ENCODE results near the gene FOXJ1.

The FOXJ1 gene

DNA sequence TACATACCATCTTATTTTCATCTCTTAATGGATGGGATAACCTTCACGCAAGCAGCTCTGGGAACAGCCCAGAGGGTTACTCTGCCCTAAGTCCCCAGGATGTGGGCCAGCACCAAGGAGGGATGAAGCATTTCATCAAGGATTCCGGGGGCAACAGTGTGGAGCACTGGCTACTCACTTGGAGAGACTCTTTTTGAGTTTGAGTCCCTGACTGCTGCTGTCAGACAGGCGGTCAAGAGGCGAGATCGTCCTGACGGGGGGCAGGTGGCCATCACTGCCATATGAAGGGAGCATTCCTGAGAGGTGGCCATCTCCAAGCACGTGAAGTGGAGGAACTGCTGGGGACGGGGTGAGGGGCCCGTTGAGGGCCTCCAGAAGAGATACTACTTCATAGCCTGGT is 18.1 kb upstream of the FOXJ1 start:
- DNase-seq, result no peak

DNA sequence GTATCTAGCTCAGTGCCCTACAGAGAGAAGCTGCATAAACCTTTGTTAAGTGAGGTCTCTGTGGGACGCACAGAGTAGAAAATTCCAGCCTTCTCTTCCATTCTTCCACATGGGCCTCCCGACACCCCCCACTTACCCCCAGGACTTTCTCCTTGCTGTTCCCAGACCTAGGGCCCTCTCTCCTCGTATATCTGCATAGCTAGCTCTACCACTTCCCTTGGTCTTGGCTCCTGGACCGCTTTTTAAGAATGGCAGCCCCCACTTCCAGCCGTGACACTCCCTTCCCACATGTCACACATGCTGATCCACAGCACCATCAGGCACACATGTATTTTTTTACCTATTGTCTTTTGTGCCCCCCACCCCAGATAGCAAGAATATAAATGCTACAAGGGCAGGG is 16.7 kb upstream of the FOXJ1 start:
- DNase-seq, result no peak

DNA sequence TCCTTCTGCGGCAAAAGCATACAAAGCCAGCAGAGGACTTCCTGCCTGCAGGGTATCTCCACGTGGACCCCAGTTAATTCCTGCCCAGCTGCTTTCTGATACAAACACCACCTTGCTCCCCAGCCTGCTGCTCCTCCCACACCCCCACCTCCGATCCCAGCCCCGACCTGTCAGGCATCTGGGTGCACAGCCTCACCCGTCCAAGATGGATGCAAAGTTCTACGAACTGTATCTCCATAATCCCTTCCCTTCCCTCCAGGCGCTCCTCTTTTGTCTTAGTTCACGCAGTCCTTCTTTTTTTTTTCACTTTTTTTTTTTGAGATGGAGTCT is 15.6 kb upstream of the FOXJ1 start:
- no peak for DNase-seq

DNA sequence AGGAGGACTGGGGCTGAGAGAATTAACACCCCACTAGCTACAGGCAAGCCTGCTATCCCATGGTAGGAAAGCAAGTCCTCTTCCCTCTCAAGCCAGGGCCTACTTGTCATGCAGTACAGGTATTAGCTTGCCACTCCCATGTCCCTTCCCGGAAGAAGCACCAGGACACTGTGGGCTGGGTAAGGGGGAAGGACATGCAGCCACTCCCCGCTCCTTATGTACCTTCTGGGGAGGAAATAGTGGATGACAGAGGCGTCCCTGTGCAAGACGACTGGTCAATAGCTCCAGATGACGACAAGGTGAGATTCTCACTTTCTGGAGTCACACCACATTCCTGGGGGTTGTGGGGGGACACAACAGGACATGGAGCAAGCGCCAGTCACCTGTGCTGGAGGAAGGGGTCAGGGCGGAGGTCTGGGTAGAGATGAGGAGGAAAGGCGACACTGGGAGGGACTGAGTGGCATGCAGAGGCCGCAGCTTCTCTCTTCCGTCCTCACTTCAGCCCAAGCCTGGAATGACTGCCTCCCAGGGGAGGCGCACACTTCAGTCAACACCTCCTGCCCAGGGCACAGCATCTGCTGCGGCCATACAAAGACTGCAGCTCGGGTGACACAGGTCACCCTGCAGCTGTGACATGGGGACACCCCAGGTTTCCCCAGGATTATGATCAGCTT is 15.1 kb upstream of the FOXJ1 start:
- no peak for DNase-seq

DNA sequence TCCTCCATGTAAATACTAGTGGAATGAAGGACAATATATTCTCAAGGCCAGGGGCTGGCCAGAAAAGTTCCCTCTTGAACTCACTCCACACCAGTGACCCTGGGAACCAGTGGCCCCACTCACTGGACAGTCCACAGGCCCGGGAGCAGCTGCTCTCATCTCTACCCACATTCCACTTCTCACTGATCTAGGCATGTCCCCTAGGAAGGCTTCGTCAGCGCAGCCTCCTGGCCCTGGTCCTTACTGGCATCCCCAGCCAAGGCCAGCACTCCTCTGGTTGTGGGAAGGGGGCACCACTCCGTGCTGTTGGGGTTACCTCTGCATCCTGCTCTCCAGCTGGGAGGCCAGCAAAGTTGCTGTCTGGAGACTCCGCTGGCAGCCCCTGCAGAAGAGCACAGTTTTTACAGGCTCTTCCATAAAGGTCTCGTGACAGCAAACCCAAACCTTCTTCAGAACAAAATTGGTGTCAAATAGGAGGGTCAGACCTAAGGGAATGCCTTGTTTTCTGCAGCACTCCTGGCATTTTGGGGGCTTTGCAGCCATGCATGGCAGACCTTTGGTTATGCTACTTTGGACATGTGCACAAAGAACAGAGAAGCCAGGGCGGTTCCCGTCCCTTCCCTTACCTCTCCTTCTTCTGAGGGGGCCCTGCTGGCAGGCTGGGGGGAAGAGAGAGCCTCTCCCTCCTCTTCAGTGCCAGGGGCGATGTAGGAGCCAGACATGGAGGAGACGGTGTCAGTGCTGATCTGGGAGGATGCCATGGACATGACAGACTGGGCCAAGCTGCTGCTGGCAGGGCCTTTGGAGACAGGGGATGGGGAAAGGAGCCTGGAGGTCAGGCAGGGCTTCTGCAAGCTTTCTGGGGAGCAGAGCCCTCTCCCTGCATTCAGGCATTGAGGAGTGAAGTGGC is 14.1 kb upstream of the FOXJ1 start:
- no peak for DNase-seq

DNA sequence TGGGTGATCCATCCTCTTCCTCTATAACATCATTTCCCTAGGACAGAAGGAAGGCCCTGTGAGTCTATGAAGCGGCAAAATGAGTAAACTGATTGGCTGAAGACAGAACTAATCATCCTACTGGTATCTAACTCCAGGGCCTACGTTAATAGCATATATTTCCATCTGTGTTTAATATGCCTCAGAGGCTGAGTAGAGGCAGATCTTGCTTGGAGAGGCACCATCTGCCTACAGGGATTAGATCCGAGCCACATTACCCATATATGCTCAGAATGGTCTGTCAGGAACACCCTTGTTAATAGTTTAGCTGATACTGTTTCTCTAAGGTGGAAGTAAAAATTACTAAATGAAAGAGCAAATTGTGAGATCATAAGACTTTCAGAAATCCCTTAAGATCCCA is 13.2 kb upstream of the FOXJ1 start:
- no peak for DNase-seq

DNA sequence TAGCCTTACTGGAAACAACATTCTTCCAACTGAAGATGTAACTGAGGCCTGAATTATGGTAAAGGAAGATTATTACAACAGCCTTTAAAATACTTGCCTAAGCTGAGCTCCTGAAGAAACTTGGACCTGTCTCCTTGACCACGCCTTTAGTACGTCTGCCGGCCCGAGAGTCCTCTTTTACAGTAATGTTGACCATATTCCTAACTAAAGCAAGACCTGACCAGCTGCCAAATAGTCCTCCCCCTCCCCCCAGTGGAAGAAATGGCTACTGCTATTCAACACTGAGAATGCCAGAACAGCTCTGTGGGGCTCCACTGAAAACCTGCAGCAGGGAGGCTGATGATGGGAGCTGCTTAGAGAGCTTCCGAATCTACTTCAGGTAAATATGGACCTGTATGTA is 12.6 kb upstream of the FOXJ1 start:
- DNase-seq, result no peak

DNA sequence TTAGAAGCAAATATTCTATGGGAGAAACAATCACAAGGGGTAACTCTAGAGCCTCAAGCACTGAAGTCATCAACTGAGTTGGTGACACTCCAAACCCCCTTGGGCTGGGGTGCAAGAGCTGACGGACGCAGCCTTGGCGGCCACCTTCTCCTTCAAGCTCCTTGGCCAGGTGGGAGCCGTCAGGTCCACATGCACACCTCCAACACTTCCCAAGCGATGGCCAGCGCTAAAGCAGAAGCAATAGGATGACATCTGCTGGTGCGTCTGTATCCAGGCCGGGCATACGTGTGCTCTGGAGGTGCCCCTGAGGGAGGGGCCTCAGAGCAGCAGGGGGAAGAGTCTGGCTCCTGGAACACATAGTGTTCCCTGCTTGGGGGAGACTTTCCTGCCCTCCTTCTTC is 12.2 kb upstream of the FOXJ1 start:
- no peak for DNase-seq

DNA sequence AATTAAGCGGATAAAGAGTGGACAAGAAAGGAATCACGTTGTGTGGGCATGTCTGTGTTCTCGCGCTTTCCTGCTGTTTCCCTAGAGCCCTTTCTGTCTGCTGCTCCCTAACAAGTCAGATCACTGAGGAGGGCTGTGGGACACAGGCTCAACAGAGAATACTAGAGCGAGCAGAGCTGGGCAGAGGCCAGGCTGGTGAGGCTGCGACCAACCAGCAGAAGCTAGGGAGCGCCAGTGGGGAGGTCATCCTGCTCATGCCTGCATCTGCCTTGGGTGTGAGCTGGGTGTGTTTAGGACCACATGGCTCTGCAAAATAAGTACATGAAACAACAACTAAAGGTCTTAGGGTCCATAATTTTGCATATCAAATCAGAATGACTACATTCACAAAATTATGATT is 11.5 kb upstream of the FOXJ1 start:
- DNase-seq, result no peak

DNA sequence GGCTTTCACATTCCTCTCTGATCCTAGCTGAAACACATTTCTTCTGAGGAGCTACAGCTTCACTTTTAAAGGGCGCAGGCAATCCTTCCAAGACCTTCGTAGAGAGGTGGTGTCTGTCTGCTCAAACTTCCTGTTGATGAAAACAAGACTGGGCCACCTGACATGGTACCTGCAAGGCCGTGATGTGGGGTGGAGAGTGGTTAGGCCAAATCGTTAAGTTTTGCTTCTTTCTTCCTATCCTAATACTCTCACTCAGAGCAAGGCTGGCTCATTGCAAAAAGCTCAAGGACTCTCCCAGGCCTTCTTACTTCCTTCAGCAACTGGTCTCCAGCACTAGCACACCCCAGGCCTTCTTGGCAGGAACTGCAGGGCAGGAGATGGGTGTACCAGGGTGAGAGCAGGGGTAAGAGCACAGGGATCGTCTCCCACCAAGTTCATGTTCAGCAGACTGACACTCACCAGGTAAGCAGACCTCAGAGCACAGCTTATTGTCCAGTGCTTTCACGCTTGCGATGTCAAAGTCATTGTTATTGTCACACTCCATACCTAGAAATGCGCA is 10.9 kb upstream of the FOXJ1 start:
- no peak for DNase-seq

DNA sequence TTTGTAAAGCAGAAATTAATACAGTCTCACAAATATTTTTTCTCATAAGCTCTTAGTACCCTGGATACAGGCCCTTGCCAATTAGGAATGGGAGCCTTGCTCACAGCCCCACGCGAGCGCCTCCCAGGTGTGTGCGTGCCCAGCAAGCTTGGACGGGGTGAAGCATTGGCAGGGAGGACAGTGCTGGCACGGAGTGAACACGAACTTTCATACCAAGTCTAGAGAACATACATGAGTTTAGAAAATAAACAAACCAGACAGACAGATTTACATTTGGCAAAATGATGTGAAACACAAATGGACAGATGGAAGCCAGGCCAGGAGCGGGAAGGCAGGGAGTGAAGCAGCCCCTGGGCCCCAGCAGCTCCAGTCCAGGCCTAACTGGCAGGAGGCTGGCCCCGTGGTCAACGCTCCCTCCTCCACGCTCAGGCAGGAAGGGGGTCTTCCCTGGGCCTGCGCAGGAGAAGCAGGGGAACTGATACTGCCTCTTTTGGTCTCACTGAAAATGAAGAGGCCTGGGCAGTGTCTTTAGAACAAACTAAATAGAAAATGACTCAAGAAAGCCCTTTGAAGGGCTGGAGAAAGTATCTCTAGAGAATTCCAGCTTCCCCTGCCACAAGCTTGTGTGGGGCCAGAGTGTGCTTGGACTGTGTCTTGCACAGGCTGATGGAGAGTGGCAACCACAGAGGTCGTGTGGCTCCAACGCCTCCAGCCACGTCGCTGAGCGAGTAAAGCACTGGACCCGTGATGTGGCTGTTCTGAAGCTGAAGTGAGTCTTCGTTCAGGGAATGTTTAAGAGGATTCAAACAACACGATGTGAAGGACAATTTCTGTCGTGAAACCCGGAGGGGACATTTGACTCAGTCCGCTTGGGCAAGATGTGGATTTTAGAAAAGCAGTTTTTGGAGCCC is 9.9 kb upstream of the FOXJ1 start:
- DNase-seq, result no peak

DNA sequence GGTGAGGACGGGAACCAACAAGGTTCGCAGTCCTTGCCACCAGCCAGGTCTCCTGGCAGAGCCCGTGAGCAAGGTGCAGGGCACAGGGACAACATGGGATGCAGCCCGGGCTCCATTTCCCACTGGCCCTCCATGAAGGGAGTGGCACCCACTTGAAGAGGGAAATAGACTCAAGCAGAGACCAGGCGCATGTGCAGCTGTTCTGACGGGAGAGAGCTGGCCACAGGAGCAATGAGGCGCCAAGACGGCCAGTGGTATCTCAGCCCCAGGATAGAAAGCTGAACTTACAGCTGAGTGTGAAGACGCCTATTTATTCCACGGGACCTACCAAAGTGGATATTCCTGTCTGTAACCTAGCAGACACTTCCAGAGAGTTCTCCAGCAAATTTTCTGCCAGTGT is 8.2 kb upstream of the FOXJ1 start:
- no peak for DNase-seq

DNA sequence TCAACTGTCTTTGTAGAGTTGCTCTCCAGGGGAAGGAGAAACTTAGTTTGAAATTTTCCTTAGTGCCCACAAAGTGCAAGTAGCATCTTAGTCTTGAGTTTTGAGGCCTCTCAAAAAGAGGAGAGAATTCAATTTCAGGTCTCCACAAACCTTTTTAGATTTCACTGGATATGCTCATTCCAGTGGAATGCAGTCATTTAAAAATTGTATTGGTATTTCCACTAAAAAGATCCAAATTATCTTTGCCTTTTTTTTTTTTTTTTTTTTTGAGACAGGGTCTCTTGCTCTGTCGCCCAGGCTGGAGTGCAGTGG is 6.9 kb upstream of the FOXJ1 start:
- DNase-seq, result no peak

DNA sequence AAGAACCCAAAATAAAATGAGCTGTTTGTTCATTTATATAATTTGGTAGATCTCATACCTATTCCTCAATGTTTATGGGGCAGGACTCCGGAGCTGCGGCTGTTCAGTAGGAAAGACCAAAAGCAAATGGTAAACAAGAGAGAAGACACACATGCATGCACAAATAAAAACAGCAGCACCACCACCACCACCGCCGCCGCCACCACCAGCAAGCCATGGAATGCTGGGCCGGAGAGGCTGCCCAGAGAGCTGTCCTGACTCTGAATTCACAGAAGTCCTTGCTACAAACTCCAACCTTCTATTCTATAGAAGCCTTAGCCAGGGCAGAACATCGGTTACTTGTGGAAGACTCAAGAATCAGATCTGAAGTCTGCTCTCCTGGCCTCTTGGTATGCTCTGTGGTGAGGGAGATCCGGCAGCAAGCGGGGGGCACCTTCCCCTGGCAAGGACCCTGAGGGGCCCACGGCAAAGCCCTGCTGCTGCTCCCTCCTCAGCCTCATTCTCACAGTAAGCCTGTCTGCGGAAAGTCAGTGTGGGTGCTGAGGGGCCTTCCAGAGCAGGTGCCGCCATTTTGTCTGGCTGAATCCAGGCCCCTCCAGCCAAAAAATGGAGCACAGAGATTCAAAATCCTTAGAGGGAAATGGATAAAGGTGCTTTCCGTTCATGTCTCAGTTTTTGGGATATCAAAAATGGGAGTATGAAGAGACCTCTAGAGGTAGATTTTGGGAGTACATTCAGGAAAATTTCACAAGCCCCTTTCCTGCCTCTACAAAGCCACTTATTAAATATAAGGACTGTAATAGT is 6.4 kb upstream of the FOXJ1 start:
- no peak for DNase-seq

DNA sequence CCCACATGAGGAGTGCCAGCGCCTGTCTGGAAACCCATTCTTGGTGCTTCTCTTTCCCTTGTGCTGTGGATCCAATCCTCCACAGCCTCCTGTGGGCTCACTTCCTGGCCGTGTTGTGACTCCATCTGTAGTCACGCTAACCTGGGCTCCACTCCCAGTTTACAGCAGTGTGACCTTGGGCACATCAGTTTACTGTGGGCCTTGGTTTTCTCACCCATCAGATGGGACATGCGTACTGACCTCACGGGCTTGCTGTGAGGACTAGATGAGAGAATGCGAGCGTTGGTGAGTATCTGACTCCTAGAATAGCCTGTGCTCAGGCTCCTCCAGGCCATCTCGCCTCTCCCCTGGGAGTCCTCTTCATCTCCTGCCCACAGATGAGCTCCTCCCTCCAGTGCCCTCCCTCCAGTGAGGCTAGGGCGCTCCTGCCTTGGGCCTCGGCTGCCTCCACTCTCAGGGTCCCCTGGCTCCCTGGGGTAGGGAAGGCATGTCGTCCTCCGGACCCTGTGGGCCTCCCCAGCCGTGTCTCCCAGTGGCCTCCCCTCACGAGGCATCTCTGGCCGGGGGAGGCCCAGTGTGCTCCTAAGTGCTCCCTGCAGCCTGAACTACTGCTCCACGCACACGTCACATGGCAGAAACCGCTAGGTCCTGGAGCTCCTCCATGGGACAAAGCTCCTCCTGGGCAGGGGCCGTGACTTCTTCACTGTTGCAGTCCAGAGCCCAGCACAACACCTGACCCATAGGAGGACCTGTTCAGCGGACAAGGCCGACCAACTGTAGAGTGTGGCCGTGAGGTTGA is 5.2 kb upstream of the FOXJ1 start:
- DNase-seq, result no peak

DNA sequence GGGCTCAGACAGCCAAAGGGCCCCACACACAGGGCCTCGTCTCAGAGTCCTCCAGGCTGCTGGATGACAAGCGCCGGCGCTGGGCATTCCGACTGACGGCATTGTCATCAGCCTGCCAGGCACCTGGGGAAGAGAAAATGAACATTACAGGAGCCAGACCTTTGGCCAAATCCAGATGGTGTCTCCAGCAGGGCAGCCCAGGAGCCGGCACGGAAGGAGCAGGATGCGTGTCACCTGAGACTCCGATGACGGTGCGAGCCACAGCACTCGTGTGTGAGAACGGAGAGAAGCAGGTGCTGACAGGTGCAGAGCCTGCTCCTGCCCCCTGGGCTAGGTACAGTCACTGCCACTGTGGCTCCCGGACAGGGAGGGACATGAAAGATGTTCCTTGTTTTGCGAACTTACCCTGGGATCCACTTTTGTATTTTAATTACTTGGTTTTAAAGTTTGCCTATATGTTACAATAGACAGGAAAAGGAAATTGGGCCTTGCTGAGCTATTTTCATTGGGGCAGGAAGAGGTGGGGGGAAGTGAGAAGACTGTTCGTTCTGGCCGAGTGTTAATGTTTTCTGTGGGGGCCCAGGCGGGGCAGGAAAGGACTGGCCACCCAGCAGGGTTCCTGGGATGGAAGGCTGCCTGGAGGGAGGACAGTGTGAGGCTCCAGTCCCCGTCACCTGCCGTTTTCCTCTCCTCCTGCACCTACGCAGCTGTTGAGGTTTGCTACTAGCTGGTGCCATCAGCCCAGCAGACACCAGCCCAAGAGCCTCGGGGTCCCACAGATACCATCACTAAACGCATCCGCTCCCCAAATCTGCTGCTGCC is 4.4 kb upstream of the FOXJ1 start:
- DNase-seq, result no peak

DNA sequence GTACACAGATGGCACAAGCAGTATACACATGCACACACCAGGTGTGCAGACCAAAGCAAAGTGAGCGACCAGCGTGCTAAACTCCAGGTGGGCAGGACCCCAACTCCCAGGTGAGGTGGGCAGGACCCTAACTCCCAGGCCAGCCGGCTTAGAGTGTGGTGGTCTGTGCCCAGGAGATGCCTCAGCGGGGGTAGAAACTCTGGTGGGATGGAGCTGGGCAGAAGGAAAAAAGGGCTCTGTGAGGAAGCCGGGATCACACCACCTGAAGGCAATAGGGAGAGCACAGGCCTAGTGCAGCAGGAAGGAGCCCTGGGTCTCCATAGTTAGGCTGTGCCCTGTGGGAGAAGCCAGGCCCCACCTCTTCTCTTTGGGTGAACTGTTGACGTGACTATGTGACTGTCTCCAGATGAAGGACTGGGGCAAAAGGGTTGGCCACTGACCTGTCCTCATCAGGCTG is 1.6 kb upstream of the FOXJ1 start:
- DNase-seq, result no peak

DNA sequence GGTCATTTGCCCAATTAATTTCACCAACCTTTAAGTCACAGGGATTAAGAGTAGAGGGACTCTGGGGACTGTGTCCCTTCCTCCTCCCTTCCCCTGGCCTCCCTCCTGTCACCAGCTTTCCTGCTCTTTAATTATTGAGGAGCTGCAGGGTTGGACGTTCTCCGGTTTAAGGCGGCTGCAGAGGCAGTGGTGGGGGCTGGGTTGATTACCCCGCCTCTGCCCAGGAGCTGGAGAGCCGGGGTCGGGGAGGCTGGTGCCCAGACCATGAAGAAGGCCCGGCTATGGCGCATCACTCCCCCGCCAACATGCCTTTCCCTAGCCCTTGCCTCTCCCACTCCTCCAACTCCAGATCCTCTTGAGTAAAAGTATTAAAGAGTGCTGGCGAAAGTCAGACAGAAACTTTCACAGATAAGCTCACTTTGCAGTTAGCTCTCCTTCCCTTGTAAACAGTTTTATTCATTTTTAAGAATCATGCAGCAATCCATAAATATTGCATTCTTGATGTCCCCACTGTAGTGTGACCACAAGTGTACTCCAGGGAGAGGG is 1.1 kb upstream of the FOXJ1 start:
- DNase-seq, result no peak

DNA sequence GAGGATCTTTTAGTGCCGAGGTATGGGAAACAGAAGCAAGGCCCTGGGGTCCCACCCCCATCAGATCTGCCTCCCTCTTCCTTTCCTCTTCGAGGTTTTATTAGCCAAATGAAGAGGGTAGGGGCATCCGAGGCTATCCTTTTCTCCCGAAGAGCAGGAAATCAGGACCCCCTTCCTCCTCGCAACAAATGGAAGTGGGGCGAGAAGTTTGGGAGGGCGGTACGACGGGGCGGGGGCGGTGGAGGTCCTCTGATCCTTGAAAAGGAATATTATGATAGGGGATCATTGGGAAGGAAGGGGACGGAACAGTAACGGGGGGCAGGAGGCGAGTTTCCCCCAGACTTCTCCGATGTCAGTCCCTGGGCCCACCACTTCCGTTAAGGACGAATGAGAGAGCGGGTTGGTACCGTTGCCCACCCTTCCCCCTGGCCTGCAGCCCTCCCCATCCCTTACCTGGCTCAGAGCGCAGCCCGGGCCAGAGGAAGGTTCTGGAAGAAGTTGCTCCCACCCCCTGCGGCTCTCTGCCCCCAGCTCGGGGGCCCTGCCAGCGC is 309 bp downstream of the FOXJ1 start:
- DNase-seq, result no peak

All from NCI-H187 treated with DMSO at 0.1 percent for 48 hours (cell line).